Measurements from ENCODE around the gene CACNB2.
"Not testable (repeated sequence)": the region's sequence is repeated elsewhere in the genome, so short reads cannot be mapped to it uniquely, and the experiment has no call there.

CACNB2 gene

GRCh38 chr10:18582803-18583202 lies 442.6 kb downstream of the CACNB2 start:
- DNase-seq = no peak

- no peak for DNase-seq
Observed at GRCh38 chr10:18583575-18584270, 443.5 kb downstream of the CACNB2 start.

DNA sequence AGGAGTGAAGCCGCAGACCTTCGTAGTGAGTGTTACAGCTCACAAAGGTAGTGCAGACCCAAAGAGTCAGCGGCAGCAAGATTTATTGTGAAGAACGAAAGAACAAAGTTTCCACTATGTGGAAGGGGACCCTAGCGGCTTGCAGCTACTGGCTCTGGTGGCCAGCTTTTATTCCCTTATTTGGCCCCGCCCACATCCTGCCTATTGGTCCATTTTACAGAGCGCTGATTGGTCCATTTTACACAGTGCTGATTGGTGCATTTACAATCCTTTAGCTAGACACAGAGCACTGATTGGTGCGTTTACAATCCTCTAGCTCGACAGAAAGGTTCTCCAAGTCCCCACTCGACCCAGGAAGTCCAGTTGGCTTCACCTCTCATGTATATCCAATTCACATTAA lies 446.4 kb downstream of the CACNB2 start:
- not testable (repeated sequence) for DNase-seq

DNA sequence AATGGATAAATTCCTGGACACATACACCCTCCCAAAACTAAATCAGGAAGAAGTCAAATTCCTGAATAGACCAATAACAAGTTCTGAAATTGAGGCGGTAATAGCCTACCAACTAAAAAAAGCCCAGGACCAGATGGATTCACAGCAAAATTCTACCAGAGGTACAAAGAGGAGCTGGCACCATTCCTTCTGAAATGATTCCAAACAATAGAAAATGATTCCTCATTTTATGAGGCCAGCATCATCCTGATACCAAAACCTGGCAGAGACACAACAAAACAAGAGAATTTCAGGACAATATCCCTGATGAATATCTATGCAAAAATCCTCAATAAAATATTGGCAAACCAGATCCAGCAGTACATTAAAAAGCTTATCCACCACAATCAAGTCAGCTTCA lies 450.9 kb downstream of the CACNB2 start:
- DNase-seq = not testable (repeated sequence)

Measured in RPMI8226 (cell line).